HG02885 (cell line): Measurements from ENCODE around the gene GLI3.

Experiments used
- ATAC-seq: cut with Tn5 transposase; IDR thresholded peaks from one replicate; pipeline ENCODE4 v1.9.1; 2021; ENCODE audit warnings: mild to moderate bottlenecking; ENCODE audit not compliant: unreplicated experiment, poor library complexity

GLI3 gene

DNA sequence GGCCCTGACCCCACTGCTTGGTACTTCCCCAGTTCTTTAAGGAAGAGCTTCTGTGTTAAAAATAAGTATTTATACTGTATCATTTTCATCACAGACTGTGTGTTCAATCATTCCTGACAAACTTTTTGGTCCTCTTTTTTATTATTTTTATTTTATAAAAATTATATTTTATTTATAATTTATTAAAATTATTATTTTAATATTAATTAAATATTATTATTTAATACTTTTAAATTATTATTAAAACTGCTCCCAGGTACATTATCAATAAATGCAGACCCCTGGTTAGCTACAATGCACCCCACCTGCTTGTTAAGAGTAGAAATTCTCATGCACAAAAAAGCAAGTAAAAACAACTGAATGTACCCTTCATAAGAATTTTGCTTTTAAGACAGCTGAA lies 172.0 kb downstream of the GLI3 start:
- ATAC-seq: no peak

DNA sequence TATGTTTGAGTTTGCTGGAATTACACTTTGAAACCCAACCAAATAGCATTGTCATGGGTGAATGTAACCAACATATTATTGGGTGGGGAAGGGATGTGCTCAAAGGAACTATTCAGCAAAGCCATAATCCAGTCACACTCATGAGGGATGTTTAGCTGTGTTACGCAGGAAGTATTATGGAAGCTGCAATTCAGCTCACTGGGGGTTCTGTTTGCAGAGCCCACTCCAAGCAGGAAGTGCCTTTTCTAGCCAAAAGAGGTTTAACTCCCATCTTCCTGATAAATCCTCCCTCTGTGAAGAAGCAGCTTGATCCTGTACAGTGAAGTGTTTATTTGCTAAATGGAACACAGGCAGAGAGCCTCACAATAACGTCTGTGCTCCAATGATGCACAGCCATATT lies 172.5 kb downstream of the GLI3 start:
- ATAC-seq: no peak

- no peak for ATAC-seq
Observed at GRCh38 chr7:42059275-42059674, 177.7 kb downstream of the GLI3 start.

DNA sequence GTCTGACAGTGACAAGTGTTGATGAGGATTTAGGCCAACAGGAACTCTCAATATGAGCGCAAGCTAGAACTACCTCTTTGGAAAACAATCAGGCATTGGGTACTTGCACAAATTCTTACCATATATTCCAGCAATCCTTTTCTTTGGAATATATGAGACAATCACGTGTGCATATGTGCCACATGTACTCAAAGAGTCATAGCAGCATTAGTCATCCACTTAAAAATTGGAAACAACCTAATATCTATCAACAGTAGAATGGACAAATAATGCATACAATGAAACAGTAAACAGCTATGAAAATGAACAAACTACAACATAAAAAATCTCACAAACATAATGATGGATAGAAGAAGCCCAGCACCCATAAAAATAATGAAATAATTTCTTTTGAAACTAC lies 179.7 kb downstream of the GLI3 start:
- ATAC-seq: no peak

DNA sequence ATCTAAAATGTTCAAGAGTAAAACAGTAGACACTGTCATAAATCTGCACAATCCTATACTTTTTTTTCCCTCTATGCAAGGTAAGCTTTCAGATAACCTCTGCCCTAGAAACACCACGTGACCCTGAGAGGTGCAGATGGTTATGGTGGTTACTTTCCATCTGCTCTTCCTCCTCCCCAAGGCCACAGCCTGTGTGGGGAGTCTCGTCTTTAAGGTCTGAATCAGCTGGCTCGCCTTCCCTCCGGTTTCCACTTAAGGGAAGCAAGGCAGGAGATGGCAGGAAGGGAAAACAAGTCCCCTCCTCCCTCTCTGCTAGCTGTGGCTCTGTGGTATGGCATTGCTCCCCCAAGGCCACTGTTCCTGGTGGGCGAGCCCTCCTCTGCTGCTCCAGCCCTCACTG lies 181.8 kb downstream of the GLI3 start:
- no peak for ATAC-seq

DNA sequence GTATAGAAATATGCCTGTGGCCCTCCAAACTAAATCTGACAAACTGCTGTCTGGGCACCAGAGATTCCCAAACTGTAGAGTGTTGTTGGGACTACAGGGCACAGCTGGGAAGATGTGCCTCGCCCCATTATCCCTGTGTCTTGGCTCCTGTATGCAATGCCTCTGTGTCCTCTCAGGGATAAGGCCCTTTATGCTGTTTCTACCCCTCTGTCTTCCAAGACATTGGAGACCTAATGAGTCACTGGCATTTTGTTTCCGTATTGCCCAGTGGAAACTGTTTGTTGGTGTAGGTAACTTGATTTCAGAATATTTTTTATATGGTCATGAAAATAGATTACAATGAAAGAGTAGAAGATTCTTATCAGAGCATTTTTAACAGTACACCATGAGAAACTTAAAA lies 183.2 kb downstream of the GLI3 start:
- no peak for ATAC-seq

DNA sequence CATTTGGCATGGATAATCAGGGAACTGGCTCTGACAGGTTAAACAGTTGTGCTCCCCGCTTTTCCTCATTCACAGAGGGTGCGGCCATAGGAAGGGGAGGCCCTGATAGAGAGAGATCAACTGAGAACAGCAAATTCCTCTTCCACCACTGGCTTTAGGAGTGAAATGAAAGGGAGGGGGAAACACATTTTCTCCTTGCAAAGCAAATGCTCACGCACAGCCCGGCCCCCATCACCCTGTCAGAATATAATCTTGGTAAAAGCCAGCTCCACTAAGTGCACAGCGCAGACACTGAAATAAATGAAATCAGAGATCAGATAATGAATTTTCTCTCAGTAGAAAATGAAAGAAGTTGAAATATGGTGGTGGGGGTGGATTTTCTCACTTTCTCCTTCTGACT lies 187.2 kb downstream of the GLI3 start:
- ATAC-seq: no peak

GRCh38 chr7:42046483-42046882 lies 190.5 kb downstream of the GLI3 start:
- ATAC-seq: no peak

- no peak for ATAC-seq
Observed at GRCh38 chr7:42045961-42046360, 191.0 kb downstream of the GLI3 start.

DNA sequence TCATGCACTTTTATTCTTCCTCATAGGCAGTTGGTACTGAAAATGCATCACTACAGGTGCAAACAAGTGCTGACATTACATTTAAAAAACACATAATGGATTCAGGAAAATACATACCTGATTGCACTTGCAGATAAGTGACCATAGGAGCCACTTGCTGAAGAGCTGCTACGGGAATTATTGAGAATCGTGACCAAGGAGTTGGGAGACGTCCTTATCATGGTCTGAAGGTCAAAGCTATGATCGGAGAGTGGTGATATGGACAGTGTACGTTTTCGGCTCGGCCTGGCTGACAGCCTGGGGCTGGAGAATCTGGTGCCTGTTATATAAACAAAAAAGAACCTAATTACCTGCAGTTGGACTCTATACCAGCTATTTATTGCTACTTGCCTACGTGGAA lies 197.1 kb downstream of the GLI3 start:
- no peak for ATAC-seq

DNA sequence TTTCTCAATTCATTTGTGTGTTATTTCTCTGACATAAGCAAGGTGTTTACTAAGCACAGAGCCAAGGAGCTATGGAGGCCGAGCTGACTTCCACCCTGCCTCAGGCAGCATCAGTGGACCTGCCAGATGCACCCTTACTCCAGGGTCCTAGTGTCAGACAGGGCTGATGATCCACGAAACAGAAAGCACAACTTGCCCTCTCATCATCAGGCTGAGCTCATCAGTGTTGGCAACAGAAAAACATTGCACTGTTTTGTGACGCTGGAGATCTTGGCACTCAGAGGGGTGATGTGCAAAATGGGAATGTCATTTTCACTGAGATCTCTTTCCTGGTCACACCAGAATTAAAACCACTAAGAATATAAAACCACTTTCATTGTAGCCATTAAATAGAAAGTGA lies 201.8 kb downstream of the GLI3 start:
- ATAC-seq: no peak

GRCh38 chr7:42033480-42033879 lies 203.5 kb downstream of the GLI3 start:
- ATAC-seq: no peak

- no peak for ATAC-seq
Observed at GRCh38 chr7:42029405-42029804, 207.6 kb downstream of the GLI3 start.

- ATAC-seq: no peak
Observed at GRCh38 chr7:42027521-42027920, 209.5 kb downstream of the GLI3 start.

DNA sequence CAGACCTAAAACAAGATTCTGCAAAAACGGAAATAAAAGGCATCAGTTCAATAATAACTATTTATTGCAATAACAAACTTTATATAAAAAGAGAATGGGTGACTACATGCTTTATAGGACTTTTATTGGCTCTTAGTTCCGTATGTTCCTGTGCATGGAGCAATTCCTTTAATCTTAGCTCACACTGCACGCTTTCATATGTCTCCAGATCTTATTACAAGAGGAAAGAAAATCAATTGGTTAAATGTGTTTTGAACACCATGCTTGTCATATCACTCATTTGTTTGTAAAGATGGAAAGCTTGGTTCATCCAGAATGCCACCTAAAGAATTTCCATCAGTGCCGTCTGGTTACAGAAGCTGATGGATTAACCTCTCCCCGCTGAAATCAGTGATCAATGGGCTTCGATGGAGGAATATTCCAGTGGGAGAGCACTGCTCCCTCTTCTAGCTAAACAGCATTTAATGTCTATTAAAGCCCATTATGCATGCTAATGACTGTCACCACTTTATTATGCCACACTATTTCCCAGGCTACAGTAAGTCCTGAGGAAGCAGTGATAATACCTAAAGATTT lies 210.3 kb downstream of the GLI3 start:
- ATAC-seq: no peak

DNA sequence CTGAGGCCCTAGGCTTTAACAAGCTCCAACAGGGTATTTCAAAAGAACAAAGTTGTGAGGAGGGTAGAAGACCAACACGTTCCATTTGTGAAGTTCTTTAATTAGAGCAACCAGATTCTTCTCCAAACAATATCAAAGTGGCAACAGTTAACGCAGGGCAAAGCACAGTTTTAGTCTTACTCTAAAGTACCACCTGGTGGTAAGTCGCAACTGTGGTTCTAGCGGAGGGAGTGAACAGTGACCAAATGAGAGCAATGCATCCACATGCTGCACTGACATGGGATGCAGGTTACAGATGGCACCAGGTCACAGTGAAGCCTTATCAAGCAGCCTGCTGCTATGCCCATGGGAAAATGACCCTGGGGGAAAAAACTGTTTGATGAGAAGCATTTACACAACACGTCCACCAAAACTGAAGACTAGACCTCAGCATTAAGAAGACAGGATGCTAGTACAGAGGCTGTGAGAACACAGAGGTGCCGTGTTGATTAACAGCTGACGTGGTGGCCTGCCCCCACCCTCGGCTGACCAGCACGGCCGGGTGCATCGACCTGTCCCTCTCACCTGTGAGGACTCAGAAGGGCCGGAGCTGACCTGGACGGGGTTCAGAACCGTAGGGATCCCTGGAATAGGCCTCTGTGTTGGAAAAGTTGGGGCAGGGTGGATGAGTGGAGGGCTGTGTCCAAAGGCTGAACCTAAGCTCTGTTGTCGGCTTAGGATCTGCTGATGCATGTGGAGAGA lies 211.2 kb downstream of the GLI3 start:
- no peak for ATAC-seq

- no peak for ATAC-seq
Observed at GRCh38 chr7:42024537-42024936, 212.5 kb downstream of the GLI3 start.

DNA sequence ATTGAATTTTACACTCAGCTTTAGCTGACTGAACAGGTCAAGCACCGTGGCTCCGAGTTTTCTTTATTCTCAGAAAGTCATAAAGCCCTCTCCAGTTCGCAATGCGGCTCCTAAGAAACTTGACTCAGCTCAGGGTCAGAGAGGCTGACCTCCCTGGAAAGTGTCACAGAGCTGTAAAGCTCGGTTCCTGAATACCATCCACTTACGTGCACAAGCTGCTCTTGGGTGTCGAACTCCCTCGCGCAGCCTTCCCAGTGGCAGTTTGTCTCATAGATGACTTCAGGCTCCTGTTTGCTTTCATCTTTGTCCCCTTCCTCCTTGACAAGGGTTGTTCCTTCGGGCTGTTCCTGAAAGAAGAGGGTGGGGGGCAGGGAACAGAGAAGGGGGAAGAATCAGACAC lies 213.7 kb downstream of the GLI3 start:
- ATAC-seq: no peak

- ATAC-seq: no peak
Observed at GRCh38 chr7:42022791-42023190, 214.2 kb downstream of the GLI3 start.

DNA sequence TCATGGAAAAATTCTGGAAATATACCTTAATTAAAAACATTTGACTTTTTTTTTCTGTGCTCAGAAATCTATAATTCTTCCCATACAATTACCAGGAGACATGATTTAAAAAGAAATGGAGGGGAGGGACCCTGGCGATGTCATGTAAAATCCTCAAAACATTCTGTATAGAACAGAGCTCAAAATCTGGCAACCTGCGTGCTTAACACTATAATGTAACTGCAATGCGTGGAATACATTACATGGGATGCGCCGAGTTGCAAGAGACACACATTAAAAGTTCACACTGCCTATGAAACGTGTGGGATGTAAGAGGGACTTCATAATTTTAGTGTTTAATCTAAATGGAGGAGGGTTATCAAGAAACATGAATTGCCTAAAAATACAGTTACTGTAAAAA lies 215.0 kb downstream of the GLI3 start:
- no peak for ATAC-seq

- no peak for ATAC-seq
Observed at GRCh38 chr7:42021631-42022030, 215.4 kb downstream of the GLI3 start.

GRCh38 chr7:42020061-42020460 lies 216.9 kb downstream of the GLI3 start:
- no peak for ATAC-seq
